SK-MEL-5 (cell line): Measurements from ENCODE around the gene SPCS1. TPM values are rescaled to one million over a fixed set of nuclear protein-coding genes. Genes with fewer than 3 reads are reported as not detected.
"Not testable (repeated sequence)": the region's sequence is repeated elsewhere in the genome, so short reads cannot be mapped to it uniquely, and the experiment has no call there.

Source experiments
- DNase-seq: peaks from one replicate; pipeline ENCODE4 v3.0.0-alpha.2; 2016; ENCODE audit warnings: low read depth, low spot score
- in situ Hi-C: cut with HindIII; loops from 2 replicates; pipeline ENCODE4 v1.10.0; 2016; ENCODE audit warnings: low sequenced_read_pairs, high pct_unique_total_duplicates, low pct_unique_long_range_greater_than_20kb
- total RNA-seq: library from RNA; depleted of rRNA; stranded (reverse); fragments of >200 nt; shearing (Covaris generic); gene quantifications from 2 replicates; pipeline ENCODE4 v1.2.3, GENCODE V29; 2014

Gene SPCS1
- total RNA-seq, 1 experiment from 2014 or later, result 451 TPM

DNA sequence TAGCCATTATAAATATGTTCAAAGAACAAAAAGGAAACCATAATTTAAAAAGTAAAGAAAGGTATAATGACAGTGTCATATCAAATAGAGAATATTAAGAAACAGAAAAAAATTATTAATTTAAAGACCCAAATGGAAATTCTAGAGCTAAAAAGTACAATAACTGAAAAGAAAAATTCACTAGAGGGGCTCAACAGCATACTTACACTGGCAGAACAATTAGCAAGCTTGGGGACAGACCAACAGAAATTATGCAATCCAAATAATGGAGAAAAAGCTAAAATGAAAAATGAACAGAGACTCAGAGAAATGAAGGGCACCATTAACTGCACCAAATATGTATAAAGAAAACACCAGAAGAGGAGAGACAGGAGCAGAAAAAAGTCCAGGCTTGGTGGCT is 13.7 kb downstream of the SPCS1 start:
- in situ Hi-C loops, result no loop called here
- DNase-seq, result no peak

GRCh38 chr3:52721002-52721729 is 15.3 kb downstream of the SPCS1 start:
- no peak for DNase-seq
- in situ Hi-C loops, result no loop called here

- in situ Hi-C loops, result no loop called here
- DNase-seq, result no peak
Measured at GRCh38 chr3:52721730-52722008, 15.8 kb downstream of the SPCS1 start.

- no peak for DNase-seq
Measured at GRCh38 chr3:52722491-52722890, 16.6 kb downstream of the SPCS1 start.

DNA sequence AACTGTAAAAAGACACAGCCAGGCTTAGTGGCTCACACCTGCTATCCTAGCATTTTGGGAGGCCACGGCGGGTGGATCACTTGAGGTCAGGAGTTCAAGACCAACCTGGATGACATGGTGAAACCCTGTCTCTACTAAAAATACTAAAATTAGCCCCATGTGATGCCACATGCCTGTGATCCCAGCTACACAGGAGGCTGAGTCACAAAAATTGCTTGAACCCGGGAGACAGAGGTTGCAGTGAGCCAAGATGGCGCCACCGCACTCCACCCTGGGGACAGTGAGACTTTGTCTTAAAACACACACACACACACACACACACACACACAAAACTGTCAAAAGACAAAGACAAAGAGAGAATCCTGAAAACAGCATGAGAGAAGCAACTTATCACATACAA is 18.0 kb downstream of the SPCS1 start:
- in situ Hi-C loops, result no loop called here
- no peak for DNase-seq

More at GRCh38 chr3:52722491-52722890, 16.6 kb downstream of the SPCS1 start:
- in situ Hi-C loops, result no loop called here

DNA sequence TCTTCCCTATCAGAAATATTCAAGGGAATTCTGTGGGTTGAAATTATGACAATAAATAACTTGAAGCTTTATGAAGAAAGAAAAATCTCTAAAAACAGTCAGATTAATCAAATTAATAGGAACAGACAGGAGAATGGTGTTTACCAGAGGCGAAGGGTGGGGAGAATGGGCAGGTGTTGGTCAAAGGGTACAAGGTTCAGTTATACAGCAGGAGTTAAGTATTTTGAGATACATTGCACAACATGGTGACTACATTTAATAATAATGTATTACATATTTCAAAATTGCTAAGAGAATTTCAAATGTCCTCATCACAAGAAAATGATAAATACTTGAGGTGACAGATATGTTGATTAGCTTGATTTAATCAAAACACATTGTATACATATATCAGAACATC is 18.6 kb downstream of the SPCS1 start:
- in situ Hi-C loops, result no loop called here
- DNase-seq, result no peak

- in situ Hi-C loops, DNase-seq: not testable (repeated sequence)
Measured at GRCh38 chr3:52728753-52729152, 22.8 kb downstream of the SPCS1 start.

- no peak for DNase-seq
- in situ Hi-C loops, result no loop called here
Measured at GRCh38 chr3:52730681-52731080, 24.8 kb downstream of the SPCS1 start.

DNA sequence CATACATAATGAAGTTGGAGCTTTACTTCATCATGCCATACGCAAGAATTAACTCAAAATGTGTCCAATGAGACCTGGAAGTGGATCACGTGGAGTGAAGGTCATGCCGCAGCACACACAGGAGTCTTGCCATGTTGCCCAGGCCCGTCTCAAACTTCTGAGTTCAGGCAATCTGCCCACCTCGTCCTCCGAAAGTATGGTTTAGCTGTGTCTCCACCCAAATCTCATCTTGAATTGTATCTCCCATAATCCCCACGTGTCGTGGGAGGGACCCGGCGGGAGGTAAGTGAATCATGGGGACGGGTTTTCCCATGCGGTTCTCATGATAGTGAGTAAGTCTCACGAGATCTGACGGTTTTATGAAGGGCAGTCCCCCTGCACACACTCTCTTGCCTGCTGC is 25.7 kb downstream of the SPCS1 start:
- in situ Hi-C loops, result no loop called here
- DNase-seq, result no peak

DNA sequence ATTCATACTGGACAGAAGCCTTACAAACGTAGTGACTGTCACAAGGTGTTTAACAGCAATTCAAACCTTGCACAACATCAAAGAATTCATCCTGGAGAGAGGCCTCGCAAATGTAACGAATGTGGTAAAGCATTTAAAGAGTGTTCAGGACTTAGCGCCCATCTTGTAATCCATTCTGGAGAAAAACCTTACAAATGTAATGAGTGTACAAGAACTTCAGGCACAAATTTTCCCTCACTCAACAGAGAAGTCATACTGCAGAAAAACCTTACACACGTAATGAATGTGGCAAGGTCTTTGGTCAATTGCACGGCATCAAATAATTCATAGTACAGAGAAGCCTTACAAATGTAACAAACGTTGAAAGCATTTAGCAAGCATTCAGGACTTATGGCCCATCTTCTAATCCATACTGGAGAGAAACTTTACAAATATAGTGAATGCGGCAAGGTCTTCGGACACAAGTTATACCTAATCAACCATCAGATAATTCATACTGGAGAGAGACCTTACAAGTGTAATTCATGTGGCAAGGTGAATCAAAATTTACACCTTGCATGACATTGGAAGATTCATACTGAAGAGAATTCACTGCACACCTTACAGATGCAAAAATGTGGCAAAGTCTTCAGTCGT is 27.5 kb downstream of the SPCS1 start:
- in situ Hi-C loops, result no loop called here
- DNase-seq, result no peak

- no peak for DNase-seq
- in situ Hi-C loops, result no loop called here
Measured at GRCh38 chr3:52739730-52740129, 33.8 kb downstream of the SPCS1 start.

DNA sequence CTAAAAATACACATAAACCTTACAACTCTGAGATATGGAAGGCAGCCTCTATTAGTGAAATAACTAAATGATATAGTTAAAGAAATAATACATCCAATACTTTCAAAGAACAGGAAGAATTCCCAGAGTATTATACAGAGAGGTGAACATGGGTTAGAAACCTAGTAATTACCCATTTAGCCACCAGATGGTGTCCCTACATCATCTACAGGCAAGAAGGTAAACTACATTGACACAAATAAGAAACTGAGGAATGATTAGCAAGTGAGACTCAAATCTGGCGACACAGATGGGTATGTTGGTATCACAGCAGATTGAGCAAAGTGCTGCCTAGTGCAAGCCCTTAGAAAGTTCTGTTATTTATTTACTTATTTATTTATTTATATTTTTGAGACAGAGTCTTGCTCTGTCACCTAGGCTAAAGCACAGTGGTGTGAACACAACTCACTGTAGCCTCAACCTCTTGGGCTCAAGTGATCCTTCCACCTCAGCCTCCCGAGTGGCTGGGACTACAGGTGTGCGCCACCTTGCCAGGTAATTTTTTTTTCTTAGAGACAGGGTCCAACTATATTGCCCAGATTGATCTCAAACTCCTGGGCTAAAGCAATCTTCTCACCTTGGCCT is 36.6 kb downstream of the SPCS1 start:
- in situ Hi-C loops, result no loop called here
- DNase-seq, result peak; percentile 69

- DNase-seq, result no peak
- in situ Hi-C loops, result no loop called here
Measured at GRCh38 chr3:52743152-52743551, 37.2 kb downstream of the SPCS1 start.

DNA sequence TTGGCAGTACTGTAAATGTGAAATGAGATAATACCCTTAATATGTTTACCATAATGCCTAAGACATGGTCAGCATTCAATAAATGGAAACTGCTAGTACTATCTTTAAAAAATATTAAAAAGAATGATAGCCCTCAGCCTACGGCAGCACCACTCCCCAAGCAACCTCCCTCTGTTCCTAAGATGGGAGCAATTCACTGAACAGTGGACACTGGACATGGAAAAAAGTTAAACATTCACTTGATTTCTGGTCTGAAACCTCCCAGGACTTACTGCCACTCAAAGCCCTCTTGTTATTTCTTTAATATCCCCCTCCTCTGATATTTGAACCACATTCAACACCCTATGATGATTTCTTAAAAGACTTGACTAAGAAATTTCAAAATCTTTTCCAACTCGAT is 37.8 kb downstream of the SPCS1 start:
- no peak for DNase-seq
- in situ Hi-C loops, result no loop called here

DNA sequence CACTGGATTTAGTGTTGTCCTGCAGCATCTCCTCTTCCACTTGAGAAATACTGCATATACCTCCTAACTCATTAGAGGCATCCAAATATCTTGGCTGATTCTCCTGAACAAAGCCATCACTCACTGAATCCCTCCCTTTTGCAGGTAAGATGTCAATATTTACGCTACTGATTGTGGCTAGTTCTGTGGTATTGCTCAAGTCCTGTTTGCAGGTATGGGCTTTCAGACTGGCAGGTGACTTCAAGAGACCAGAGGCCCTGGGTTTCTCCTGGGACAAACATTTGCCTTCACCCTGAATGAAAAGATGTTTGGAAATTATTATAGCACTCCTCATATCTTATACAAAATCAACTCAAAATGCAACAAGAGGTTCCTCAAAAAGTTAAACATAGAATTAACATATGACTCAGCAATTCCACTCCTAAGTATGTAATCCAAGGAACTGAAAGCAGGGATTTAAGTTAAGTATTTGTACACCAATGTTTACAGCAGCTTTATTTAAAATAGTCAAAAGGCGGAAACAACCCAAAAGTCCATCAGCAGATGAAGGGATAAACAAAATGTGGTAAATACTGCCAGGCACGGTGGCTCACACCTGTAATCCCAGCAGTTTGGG is 46.2 kb downstream of the SPCS1 start:
- in situ Hi-C loops, result no loop called here
- DNase-seq, result no peak

GRCh38 chr3:52754373-52754772 is 48.5 kb downstream of the SPCS1 start:
- in situ Hi-C loops, result no loop called here

GRCh38 chr3:52756141-52756540 is 50.2 kb downstream of the SPCS1 start:
- DNase-seq, result no peak
- in situ Hi-C loops, result no loop called here

More at GRCh38 chr3:52754373-52754772, 48.5 kb downstream of the SPCS1 start:
- no peak for DNase-seq
